ENCODE measurements around the gene HNRNPL. TPM values are rescaled to one million over a fixed set of nuclear protein-coding genes. Genes with fewer than 3 reads are reported as not detected.

Gene HNRNPL
- total and polyA plus RNA-seq, 2 of the 8 experiments (the other 6 are each of a cell fraction or from before 2014, with no cell fraction given), result 404 to 779 TPM

- no peak overlapping the region for H2AFZ ChIP-seq (ENCODE audit: low read length)
- peaks cover 0 to 12% (median 3%) of the 10 kb centered on the region in 4 experiments; a peak in 4 of 7 replicates for H3K27me3 ChIP-seq (replicated peaks in 1 of 4; ENCODE audit: control insufficient read depth in 3 of 4, extremely low read depth in 1 of 4, insufficient read depth in 3 of 4, low read length in 3 of 4)
- peaks cover 5% of the 10 kb centered on the region; the same call in 1 of the 2 replicates for H3K23me2 ChIP-seq (ENCODE audit: low read depth, low read length)
- no peak overlapping the region for H3K27ac ChIP-seq (ENCODE audit: low read depth, low read length)
- H4K5ac ChIP-seq (ENCODE audit: insufficient read length, low read depth, low read length), result no peak overlapping the region
- H2BK15ac ChIP-seq (ENCODE audit: low read length), result no peak overlapping the region
- H2AK5ac ChIP-seq (ENCODE audit: low read depth, low read length), result no peak overlapping the region
- no peak overlapping the region for H3K9ac ChIP-seq (replicated peaks in 1 of 4; ENCODE audit: extremely low read depth in 1 of 4, low read depth in 3 of 4, low read length in 3 of 4)
- no peaks in the 10 kb centered on the region for H3K79me2 ChIP-seq (ENCODE audit: control insufficient read depth in 1 of 2, insufficient read depth in 2 of 2, low read length in 2 of 2)
- no peak overlapping the region for H3K18ac ChIP-seq (ENCODE audit: extremely low read depth, low read length)
- H3K14ac ChIP-seq (ENCODE audit: insufficient read length), result no peak overlapping the region
- peaks cover 0 to 2% (median 0%) of the 10 kb centered on the region in 4 experiments; a peak in 2 of 7 replicates for H3K4me1 ChIP-seq (replicated peaks in 1 of 4; ENCODE audit: control insufficient read depth in 3 of 4, insufficient read depth in 4 of 4, low read length in 3 of 4)
- no peak overlapping the region for H2BK20ac ChIP-seq (ENCODE audit: low read length)
- no peak for DNase-seq (ENCODE audit: low read depth in 1 of 2, low spot score in 2 of 2)
- no peaks in the 10 kb centered on the region for H4K20me1 ChIP-seq (replicated peaks in 1 of 2; ENCODE audit: control insufficient read depth in 1 of 2, insufficient read depth in 2 of 2, low read length in 2 of 2)
- ChIA-PET CTCF (ENCODE audit: partially characterized antibody) (no interaction called here), POLR2A (ENCODE audit: partially characterized antibody) (no interaction called here)
- no peak overlapping the region for H3K23ac ChIP-seq (ENCODE audit: insufficient read length)
- no peak overlapping the region for H4K91ac ChIP-seq (replicated peaks; ENCODE audit: insufficient read length, low read length)
- no peaks in the 10 kb centered on the region; a peak in 1 of 4 replicates for H3K9me3 ChIP-seq (ENCODE audit: insufficient read depth in 2 of 2, low read depth in 1 of 2, low read length in 1 of 2)
- H4K8ac ChIP-seq (ENCODE audit: extremely low read depth, insufficient read depth, low read length), result no peak overlapping the region
- no peak for TF ChIP-seq CREB1 (IDR thresholded peaks at IDR 0.05)
- TF ChIP-seq, protein P1, sequence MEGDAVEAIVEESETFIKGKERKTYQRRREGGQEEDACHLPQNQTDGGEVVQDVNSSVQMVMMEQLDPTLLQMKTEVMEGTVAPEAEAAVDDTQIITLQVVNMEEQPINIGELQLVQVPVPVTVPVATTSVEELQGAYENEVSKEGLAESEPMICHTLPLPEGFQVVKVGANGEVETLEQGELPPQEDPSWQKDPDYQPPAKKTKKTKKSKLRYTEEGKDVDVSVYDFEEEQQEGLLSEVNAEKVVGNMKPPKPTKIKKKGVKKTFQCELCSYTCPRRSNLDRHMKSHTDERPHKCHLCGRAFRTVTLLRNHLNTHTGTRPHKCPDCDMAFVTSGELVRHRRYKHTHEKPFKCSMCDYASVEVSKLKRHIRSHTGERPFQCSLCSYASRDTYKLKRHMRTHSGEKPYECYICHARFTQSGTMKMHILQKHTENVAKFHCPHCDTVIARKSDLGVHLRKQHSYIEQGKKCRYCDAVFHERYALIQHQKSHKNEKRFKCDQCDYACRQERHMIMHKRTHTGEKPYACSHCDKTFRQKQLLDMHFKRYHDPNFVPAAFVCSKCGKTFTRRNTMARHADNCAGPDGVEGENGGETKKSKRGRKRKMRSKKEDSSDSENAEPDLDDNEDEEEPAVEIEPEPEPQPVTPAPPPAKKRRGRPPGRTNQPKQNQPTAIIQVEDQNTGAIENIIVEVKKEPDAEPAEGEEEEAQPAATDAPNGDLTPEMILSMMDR (IDR thresholded peaks at IDR 0.05; ENCODE audit: control extremely low read depth in 1 of 3, insufficient read depth in 1 of 3, low read depth in 1 of 3, low read length in 3 of 3), result no peak
- TF ChIP-seq SAP30 (IDR thresholded peaks at IDR 0.05; ENCODE audit: insufficient read depth, insufficient replicate concordance, low read length), result no peak
- no peak for TF ChIP-seq KDM4A (IDR thresholded peaks at IDR 0.05; ENCODE audit: low read depth, low read length, severe bottlenecking)
- no peak for TF ChIP-seq KDM1A (IDR thresholded peaks at IDR 0.05; ENCODE audit: borderline replicate concordance, low read length)
- no peak for TF ChIP-seq RNF2 (IDR thresholded peaks at IDR 0.05; ENCODE audit: borderline replicate concordance, low read depth, low read length, missing control alignments, poor library complexity, severe bottlenecking)
- TF ChIP-seq SUZ12 (IDR thresholded peaks at IDR 0.05; ENCODE audit: low read length), result no peak
- no peak for TF ChIP-seq SP2 (IDR thresholded peaks at IDR 0.05; ENCODE audit: low read length)
- no peak for TF ChIP-seq FOSL1 (IDR thresholded peaks at IDR 0.05; ENCODE audit: insufficient read depth, low read depth, low read length)
- no peak for TF ChIP-seq CHD2 (IDR thresholded peaks at IDR 0.05; ENCODE audit: low read length)
- no peak for TF ChIP-seq SP1 (IDR thresholded peaks at IDR 0.05; ENCODE audit: low read depth, low read length)
- no peak overlapping the region for H3K4ac ChIP-seq (replicated peaks; ENCODE audit: insufficient read length, low read depth, low read length)
- H3K4me2 ChIP-seq (ENCODE audit: insufficient read depth in 1 of 2, low read depth in 2 of 2, low read length in 2 of 2), result no peak overlapping the region
- H3K36me3 ChIP-seq (ENCODE audit: control insufficient read depth in 2 of 4, insufficient read depth in 4 of 4, low read length in 3 of 4), result no peaks in the 10 kb centered on the region
- no peak overlapping the region for H2BK120ac ChIP-seq (replicated peaks; ENCODE audit: low read depth, low read length)
- FAIRE-seq, result no peak
- no peaks in the 10 kb centered on the region for H3K79me1 ChIP-seq (ENCODE audit: low read depth, low read length)
- WGBS, 2 experiments (ENCODE audit: extremely low coverage in 1 of 2, insufficient coverage in 1 of 2, insufficient read length in 1 of 2, insufficient replicate concordance in 2 of 2, low coverage in 1 of 2, low lambda C conversion rate in 2 of 2, missing lambda C conversion rate in 1 of 2), result 42% methylated on average over 2 of the region's 2 CpGs; no CpG with 5 or more reads in 1 of the 2 experiments
- H3K4me3 ChIP-seq (ENCODE audit: extremely low read depth in 1 of 4, insufficient read depth in 2 of 4, low read depth in 3 of 4, low read length in 4 of 4), result no peak overlapping the region
- H2BK12ac ChIP-seq (ENCODE audit: low read depth, low read length), result no peak overlapping the region
- no peak overlapping the region for H2BK5ac ChIP-seq (ENCODE audit: low read depth, low read length)
- H3K56ac ChIP-seq (replicated peaks; ENCODE audit: insufficient read length, low read depth, low read length), result no peak overlapping the region
These were observed 53.6 kb downstream of the HNRNPL start for GRCh38 chr19:38796154-38796553.

Data from H1 (cell line).